Ishikawa (cell line): ENCODE results near the gene AAR2.

Experiments used
- CEBPB ChIP-seq: IDR thresholded peaks from 2 replicates; pipeline ENCODE4 v1.6.1; 2012
- CREB1 ChIP-seq: IDR thresholded peaks from 2 replicates; pipeline ENCODE4 v1.6.1; 2012; ENCODE audit warnings: low read depth
- EGR1 ChIP-seq: IDR thresholded peaks from 2 replicates; pipeline ENCODE4 v1.6.1; 2012
- EP300 ChIP-seq: IDR thresholded peaks from 2 replicates; pipeline ENCODE4 v1.6.1; 2012; ENCODE audit warnings: borderline replicate concordance
- FOXM1 ChIP-seq: IDR thresholded peaks from 2 replicates; pipeline ENCODE4 v1.6.1; 2012; ENCODE audit warnings: low read depth, borderline replicate concordance
- NFIC ChIP-seq: IDR thresholded peaks from 2 replicates; pipeline ENCODE4 v1.6.1; 2012
- RAD21 ChIP-seq: IDR thresholded peaks from 2 replicates; pipeline ENCODE4 v1.6.1; 2012; ENCODE audit warnings: low read depth
- REST ChIP-seq: IDR thresholded peaks from 2 replicates; pipeline ENCODE4 v1.6.1; 2012; ENCODE audit warnings: low read depth, mild to moderate bottlenecking
- TAF1 ChIP-seq: IDR thresholded peaks from 2 replicates; pipeline ENCODE4 v1.6.1; 2012; ENCODE audit warnings: low read depth, mild to moderate bottlenecking
- TCF12 ChIP-seq: IDR thresholded peaks from 2 replicates; pipeline ENCODE4 v1.6.1; 2012; ENCODE audit warnings: low read depth
- TEAD4 ChIP-seq: IDR thresholded peaks from 2 replicates; pipeline ENCODE4 v1.6.1; 2012
- USF1 ChIP-seq: IDR thresholded peaks from 2 replicates; pipeline ENCODE4 v1.6.1; 2012
- YY1 ChIP-seq: IDR thresholded peaks from 2 replicates; pipeline ENCODE4 v1.6.1; 2012; ENCODE audit warnings: low read depth
- ZBTB7A ChIP-seq: IDR thresholded peaks from 2 replicates; pipeline ENCODE4 v1.6.1; 2012; ENCODE audit warnings: low read depth
- TF ChIP-seq, protein P1 (sequence below): IDR thresholded peaks from 2 replicates; pipeline ENCODE4 v1.6.1; 2012

Gene AAR2

DNA sequence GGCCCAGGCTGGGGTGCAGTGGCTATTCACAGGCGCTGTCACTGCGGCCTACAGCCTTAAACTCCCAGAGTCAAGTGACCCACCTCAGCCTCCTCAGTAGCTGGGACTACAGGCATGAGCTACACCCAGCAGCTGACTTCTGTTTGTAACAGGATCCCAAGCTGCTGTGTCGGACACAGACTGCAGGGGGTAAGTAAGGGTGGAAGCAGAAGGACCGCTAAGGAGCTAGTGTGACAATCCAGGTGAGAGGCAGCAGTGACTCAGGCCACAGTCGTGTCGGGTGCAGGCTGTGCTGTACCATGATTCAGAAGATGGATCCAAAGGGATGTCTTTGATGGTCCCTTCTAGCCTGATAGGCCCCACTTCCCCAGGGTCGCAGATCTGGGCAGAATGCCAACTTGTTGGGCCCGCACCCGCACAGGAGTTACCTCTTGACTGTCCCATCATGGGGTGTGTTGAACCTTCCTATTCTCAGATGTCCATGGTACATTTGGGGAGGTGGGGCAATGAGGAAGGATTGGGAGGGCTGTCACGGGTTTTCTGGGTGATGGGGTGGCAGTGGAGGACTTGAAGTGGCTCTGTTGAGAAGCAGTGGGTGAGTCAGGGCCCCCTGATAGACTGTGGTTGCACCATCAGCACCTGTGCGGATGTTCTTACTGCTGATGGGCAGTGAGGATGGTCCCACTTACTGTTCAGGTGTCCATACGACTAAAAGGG, 25.3 kb downstream of the AAR2 start:
- TF ChIP-seq, protein P1, sequence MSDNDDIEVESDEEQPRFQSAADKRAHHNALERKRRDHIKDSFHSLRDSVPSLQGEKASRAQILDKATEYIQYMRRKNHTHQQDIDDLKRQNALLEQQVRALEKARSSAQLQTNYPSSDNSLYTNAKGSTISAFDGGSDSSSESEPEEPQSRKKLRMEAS: no peak
- TF ChIP-seq EGR1: no peak
- no peak for TF ChIP-seq NFIC
- TF ChIP-seq CEBPB: no peak
- TF ChIP-seq ZBTB7A: no peak
- TF ChIP-seq TAF1: no peak
- TF ChIP-seq FOXM1: no peak
- TF ChIP-seq REST: no peak
- no peak for TF ChIP-seq TEAD4
- TF ChIP-seq TCF12: no peak

GRCh38 chr20:36262440-36262839, 26.2 kb downstream of the AAR2 start:
- TF ChIP-seq, protein P1: no peak
- TF ChIP-seq ZBTB7A (no peak), RAD21 (no peak), TAF1 (no peak), EP300 (no peak), CREB1 (no peak), EGR1 (no peak), TEAD4 (no peak), FOXM1 (no peak), REST (no peak), YY1 (no peak), TCF12 (no peak), NFIC (no peak), USF1 (no peak), CEBPB (no peak)

- TF ChIP-seq USF1: 0 out of 2 replicates have a peak, but pooled peaks have one; percentile 48
- no peak for TF ChIP-seq NFIC
- TF ChIP-seq TCF12: no peak
Observed at GRCh38 chr20:36264426-36265246, 28.4 kb downstream of the AAR2 start.

DNA sequence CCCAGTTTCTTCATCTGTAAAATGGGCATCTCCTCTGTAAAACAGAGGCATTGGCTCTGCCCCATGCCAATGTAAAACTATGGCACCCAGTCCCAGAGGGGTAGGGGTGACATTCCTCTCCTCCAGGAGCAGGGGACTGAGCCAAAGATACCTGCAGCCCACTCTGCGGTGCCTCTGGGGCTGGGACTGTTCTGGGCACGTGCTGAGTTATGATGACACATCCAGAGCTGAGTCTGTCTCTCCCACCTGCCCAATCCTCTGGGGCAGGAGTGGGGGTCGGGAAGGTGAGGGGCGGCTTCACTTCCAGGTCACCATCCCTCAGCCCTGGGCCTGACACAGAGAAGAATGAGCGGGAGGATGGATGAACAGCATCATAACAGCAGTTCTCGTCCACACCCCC, 29.9 kb downstream of the AAR2 start:
- no peak for TF ChIP-seq FOXM1
- TF ChIP-seq TEAD4: no peak
- TF ChIP-seq EP300: no peak
- no peak for TF ChIP-seq TAF1
- no peak for TF ChIP-seq USF1
- TF ChIP-seq EGR1: no peak
- no peak for TF ChIP-seq CREB1
- TF ChIP-seq YY1: no peak
- no peak for TF ChIP-seq CEBPB
- TF ChIP-seq NFIC: no peak
- no peak for TF ChIP-seq REST
- TF ChIP-seq TCF12: no peak
- no peak for TF ChIP-seq RAD21
- TF ChIP-seq, protein P1: no peak
